T-helper 1 cell (primary cell): ENCODE data around the gene PARK7.
A peak's percentile ranks its signal among the peaks of the same experiment; 100 is the strongest.
"Not testable (repeated sequence)": the region's sequence is repeated elsewhere in the genome, so short reads cannot be mapped to it uniquely, and the experiment has no call there.

Experiments
- DNase-seq, 5 donors: peaks; one replicate each; pipeline ENCODE4 v3.0.0-alpha.2; 2012 to 2020
- total RNA-seq, 4 donors: gene quantifications; one replicate each; lab custom pipeline; 2026; lab: John Stamatoyannopoulos, UW

PARK7 gene
- total RNA-seq, result 37.5 to 59.4 (median 49.7) reads per million in 4 donors

- DNase-seq, result peak; percentile 99 to 100 (median 99)
Measured at GRCh38 chr1:7961216-7962013, at the start of gene PARK7. Gene PARK7, plus strand, starts transcription at chr1:7961711. Its CDS starts 1,075 bp downstream, at chr1:7962786.

DNA sequence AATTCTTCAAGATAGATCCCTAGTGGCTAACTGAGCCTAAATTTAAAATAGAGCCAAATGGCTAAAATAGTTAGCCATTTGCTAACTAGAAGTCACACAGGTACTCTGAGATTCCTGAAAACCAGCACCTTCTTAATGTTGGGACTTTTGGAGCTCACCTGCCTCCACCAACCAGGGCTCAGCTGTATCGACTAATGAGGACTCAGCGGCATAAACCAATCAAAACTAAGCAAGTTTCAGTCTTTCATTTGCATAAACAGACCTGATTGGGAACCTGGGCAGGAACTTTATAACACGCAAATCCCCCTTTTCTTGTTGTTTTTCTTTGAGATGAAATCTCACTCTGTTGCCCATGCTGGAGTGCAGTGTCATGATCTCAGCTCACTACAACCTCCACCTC, 49.4 kb upstream of the PARK7 start:
- DNase-seq, result peak in 1 of 5 donors; percentile 24

DNA sequence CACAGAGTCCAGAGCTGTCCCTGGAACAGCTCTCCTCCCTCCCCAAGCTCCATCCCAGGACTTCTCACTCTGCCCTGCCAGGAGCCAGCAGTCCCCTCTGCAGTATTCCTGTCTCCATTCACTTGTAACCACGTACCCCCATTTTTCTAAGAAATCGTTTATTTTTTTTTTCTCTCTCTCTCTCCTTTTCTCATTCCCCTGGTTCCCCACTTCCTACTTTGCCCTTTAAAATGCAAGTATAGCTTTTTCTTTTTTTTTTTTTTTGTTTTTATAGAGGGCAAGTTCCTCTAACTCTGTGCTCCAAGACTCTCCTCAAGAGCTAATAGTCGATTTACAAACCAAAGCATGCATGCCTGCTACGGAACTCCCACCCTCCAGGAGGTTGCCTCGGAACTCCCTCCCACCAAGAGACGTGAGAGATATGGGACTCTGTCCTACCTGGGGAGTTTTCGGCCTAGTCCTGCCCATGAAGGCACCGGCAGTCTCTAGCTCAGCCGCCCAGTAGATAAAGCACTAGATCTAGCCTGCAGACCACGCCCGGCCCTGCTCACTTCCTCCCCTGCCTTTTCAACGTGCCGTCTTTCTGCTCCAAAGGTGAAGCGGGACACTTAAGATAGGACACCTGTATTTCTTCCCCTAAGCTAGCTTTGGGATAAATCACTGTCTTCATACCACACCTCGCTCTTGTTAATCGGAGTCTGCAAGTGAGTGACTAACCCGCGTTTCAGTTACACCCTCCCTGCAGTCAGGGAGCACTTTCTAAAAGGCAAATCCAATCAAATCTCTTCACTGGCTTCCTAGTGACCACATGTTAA, 48.6 kb upstream of the PARK7 start:
- peak in 2 of 5 donors; percentile 13 to 69 for DNase-seq

GRCh38 chr1:7915826-7916500, 45.5 kb upstream of the PARK7 start:
- no peak for DNase-seq

GRCh38 chr1:7916501-7916830, 45.0 kb upstream of the PARK7 start:
- DNase-seq, result no peak

- not testable (repeated sequence) for DNase-seq
Measured at GRCh38 chr1:7917971-7918370, 43.5 kb upstream of the PARK7 start.

DNA sequence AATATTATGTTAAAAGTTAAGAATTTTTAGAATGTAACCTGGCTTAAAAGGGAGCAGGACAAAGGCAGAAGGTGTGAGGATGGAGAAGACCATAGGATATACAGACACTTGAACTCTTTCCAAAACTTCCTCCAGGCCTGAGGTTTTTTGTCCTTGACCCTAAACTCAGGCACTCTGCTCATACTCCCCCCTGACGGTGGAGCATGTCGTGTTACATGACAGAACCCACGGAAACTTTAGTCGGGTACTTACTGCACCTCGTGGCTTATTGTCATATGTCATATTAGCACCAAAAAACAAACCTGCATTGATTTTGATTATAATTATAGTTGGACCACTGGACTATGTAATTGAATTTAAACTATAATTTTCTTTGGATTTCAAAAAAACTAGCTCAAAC, 41.6 kb upstream of the PARK7 start:
- no peak for DNase-seq

- no peak for DNase-seq
Measured at GRCh38 chr1:7921796-7922195, 39.7 kb upstream of the PARK7 start.

DNA sequence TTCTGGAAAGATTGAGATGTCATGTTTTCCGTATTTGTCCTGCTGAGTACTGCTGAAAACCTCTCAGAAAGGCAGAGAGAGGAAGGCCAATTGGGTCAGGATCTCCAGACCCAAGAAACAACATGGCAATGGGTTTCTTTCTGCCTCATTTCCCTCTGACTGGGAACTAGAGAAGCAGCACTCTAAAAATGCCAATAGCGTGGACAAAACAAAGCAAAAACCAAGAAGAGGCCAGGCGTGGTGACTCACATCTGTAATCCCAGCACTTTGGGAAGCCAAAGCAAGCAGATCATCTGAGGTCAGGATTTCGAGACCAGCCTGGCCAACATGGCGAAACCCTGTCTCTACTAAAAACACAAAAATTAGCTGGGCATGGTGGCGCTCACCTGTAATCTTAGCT, 39.2 kb upstream of the PARK7 start:
- no peak for DNase-seq

- DNase-seq, result not testable (repeated sequence)
Measured at GRCh38 chr1:7927061-7927460, 34.5 kb upstream of the PARK7 start.

DNA sequence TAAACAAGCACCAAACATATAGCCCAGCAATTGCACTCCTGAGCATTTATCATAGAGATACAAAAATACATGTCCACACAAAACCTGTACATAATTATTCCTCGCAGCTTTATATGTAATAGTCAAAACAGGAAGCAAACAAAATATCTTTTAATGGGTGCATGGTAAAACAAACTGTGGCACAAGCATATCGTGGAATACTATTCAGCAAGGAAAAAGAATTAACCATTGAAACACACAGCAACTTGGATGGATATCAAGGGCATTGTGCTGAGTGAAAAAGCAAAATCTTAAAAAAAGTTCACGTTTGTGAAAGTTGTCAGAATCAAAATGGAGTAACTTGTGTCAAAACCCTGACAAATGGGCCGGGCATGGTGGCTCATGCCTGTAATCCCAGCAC, 33.3 kb upstream of the PARK7 start:
- no peak for DNase-seq

GRCh38 chr1:7929637-7930036, 31.9 kb upstream of the PARK7 start:
- peak in 1 of 5 donors; percentile 28 for DNase-seq

GRCh38 chr1:7930645-7931445, 30.7 kb upstream of the PARK7 start:
- DNase-seq, result peak in 1 of 5 donors; percentile 39

GRCh38 chr1:7931446-7931812, 30.1 kb upstream of the PARK7 start:
- DNase-seq, result no peak

- DNase-seq, result no peak
Measured at GRCh38 chr1:7932524-7933138, 28.9 kb upstream of the PARK7 start.

GRCh38 chr1:7938070-7938469, 23.4 kb upstream of the PARK7 start:
- DNase-seq, result no peak

GRCh38 chr1:7940034-7940433, 21.5 kb upstream of the PARK7 start:
- DNase-seq, result no peak

DNA sequence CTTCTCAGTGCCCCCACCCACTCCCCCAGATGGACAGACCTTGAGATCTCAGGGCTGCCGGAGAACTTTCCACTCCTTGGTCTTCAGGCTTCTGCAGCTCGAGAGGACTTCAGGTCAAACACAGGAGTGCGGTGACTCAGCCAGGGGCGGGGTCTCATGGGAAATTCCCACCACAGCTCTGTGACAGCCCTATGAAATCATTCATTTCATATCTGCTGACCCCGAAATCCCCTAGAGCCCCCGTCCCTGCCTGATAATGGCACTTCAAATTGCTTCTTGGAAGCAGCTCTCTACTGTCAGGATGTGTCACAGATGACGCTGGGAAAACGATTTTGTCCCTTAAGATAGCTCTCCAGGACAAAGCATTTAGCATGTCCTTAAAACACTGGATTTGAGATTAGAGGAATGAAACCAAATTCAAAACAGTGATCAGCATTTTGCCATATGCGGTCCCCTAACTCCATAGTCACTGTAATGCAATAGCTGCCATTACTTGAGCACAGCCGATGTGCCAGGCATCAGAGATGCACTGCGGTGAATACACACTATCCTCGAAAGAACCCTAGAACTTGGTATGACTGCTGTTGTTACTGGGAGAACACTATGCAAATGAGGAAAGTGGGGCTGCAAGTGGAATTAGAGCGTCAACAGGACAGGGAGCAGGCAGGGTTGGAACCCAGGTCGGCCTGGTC, 20.6 kb upstream of the PARK7 start, which contains the start of gene TNFRSF9:
TSS of gene TNFRSF9 (minus strand) at position 95 of the 692 bp plus-strand sequence. CDS start 845 bp downstream, outside the sequence.
- DNase-seq, result peak; percentile 26 to 51 (median 35)

- no peak for DNase-seq
Measured at GRCh38 chr1:7941437-7941793, 20.1 kb upstream of the PARK7 start.

DNA sequence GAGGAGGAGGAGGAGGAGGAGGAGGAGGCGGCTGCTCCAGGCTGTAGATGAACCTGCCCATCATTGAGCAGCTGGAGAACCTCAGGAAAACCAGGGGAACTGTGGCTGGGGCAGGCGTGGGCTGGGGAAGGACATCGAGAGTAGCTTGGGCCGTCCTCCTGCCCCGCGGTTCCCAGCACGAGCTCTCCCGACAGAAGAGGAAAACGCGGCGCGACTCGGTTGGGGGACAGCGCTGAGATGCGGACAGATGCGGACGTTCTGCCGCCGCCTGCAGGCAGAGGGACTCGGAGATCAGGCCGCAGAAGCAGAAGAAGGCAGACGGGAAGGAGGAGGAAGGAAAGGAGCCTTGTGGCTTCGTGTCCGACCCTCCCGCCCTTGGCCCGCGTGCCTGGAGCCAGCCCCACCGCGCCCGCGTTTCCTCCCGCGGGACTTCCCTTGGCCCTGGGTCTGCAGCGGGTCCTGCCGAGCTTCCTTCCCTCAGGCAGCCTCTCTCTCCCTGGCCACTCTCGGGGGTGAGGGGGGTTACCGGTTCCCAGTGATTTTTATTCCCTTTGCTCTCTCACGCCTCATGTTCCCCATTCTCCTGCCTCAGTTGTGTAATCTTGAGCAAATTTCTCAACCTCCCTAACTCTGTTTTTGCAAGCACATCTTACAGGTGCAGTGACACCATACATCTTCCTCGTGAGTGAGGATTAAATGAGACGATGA, 19.1 kb upstream of the PARK7 start:
- DNase-seq, result peak; percentile 15 to 37 (median 20)

GRCh38 chr1:7943251-7943650, 18.3 kb upstream of the PARK7 start:
- no peak for DNase-seq
